ENCODE data around the gene EIF4G3.
"Not testable (repeated sequence)": the region's sequence is repeated elsewhere in the genome, so short reads cannot be mapped to it uniquely, and the experiment has no call there.

EIF4G3 gene

DNA sequence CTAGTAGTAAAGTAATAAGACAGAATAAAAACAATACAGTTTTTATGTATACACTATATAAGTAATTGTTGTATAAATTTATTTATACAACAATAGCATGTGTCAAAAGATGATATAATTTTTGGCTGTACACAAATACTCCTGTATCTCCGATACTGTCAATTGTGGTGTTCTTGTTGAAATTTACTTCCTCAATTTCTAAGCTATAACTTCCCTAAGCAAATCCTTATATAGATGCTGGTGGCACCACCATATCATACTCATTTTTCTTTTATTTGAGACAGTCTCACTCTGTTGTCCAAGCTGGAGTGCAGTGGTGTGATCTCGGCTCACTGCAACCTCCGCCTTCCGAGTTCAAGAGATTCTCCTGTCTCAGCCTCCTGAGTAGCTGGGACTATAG lies 248.6 kb downstream of the EIF4G3 start:
- TF ChIP-seq, protein P1, sequence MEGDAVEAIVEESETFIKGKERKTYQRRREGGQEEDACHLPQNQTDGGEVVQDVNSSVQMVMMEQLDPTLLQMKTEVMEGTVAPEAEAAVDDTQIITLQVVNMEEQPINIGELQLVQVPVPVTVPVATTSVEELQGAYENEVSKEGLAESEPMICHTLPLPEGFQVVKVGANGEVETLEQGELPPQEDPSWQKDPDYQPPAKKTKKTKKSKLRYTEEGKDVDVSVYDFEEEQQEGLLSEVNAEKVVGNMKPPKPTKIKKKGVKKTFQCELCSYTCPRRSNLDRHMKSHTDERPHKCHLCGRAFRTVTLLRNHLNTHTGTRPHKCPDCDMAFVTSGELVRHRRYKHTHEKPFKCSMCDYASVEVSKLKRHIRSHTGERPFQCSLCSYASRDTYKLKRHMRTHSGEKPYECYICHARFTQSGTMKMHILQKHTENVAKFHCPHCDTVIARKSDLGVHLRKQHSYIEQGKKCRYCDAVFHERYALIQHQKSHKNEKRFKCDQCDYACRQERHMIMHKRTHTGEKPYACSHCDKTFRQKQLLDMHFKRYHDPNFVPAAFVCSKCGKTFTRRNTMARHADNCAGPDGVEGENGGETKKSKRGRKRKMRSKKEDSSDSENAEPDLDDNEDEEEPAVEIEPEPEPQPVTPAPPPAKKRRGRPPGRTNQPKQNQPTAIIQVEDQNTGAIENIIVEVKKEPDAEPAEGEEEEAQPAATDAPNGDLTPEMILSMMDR (IDR thresholded peaks at IDR 0.05; ENCODE audit: low read length), result no peak
- no peak for TF ChIP-seq EZH2 (IDR thresholded peaks at IDR 0.05; ENCODE audit: borderline replicate concordance, low read length)
- Histone ChIP-seq H3K27ac (ENCODE audit: low read depth, low read length, poor library complexity, severe bottlenecking) (no peak overlapping the region), H3K4me1 (ENCODE audit: insufficient read depth, low read length, severe bottlenecking) (no peaks in the 10 kb centered on the region), H3F3A (ENCODE audit: insufficient read depth, low read length) (no peaks in the 10 kb centered on the region), H4K20me1 (ENCODE audit: insufficient read depth, low read length) (no peaks in the 10 kb centered on the region), H3K9me3 (ENCODE audit: low read length) (no peaks in the 10 kb centered on the region), H3K4me2 (ENCODE audit: low read length) (no peak overlapping the region), H3K4me3 (ENCODE audit: low read depth, low read length, poor library complexity, severe bottlenecking) (no peak overlapping the region), H3K36me3 (ENCODE audit: insufficient read depth, low read length) (peaks cover 12% of the 10 kb centered on the region; the same call in 1 of the 2 replicates), H3K27me3 (ENCODE audit: insufficient read depth, low read length) (no peaks in the 10 kb centered on the region), H3K9ac (ENCODE audit: low read length) (no peak overlapping the region), H3K9me2 (ENCODE audit: low read depth, low read length) (no peaks in the 10 kb centered on the region), H3K79me2 (ENCODE audit: insufficient read depth, low read length) (no peaks in the 10 kb centered on the region), H2AFZ (ENCODE audit: low read length) (no peak overlapping the region)

DNA sequence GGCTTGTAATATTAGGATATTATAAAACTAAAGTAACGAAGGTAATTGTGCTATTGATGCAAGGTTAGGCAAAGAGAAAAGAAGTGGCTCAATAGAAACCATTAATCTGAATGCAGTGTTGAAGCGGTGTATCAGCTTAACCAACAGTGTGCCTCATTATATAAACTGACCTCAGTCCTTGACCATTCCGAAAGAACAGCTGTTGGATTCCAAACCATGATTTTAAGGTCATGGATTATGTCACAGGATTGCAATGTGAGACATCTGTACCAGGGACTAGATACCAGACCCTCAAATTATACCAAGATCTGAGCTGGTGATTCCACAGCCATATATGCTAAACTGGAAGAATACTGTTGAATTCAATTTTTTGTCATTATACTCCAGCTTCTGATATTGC lies 255.4 kb downstream of the EIF4G3 start:
- H3K4me1 ChIP-seq (ENCODE audit: insufficient read depth, low read length, severe bottlenecking), result no peaks in the 10 kb centered on the region
- H3K9ac ChIP-seq (ENCODE audit: low read length), result no peak overlapping the region
- H4K20me1 ChIP-seq (ENCODE audit: insufficient read depth, low read length), result no peaks in the 10 kb centered on the region
- H3K4me3 ChIP-seq (ENCODE audit: low read depth, low read length, poor library complexity, severe bottlenecking), result no peak overlapping the region
- H2AFZ ChIP-seq (ENCODE audit: low read length), result no peak overlapping the region
- H3K27ac ChIP-seq (ENCODE audit: low read depth, low read length, poor library complexity, severe bottlenecking), result no peak overlapping the region
- no peaks in the 10 kb centered on the region for H3K9me2 ChIP-seq (ENCODE audit: low read depth, low read length)
- no peaks in the 10 kb centered on the region for H3F3A ChIP-seq (ENCODE audit: insufficient read depth, low read length)
- H3K4me2 ChIP-seq (ENCODE audit: low read length), result no peak overlapping the region
- TF ChIP-seq, protein P1 (IDR thresholded peaks at IDR 0.05; ENCODE audit: low read length), result no peak
- TF ChIP-seq EZH2 (IDR thresholded peaks at IDR 0.05; ENCODE audit: borderline replicate concordance, low read length), result no peak
- no peaks in the 10 kb centered on the region; the same call in 1 of the 2 replicates for H3K36me3 ChIP-seq (ENCODE audit: insufficient read depth, low read length)
- H3K9me3 ChIP-seq (ENCODE audit: low read length), result no peaks in the 10 kb centered on the region
- no peaks in the 10 kb centered on the region for H3K27me3 ChIP-seq (ENCODE audit: insufficient read depth, low read length)
- no peaks in the 10 kb centered on the region for H3K79me2 ChIP-seq (ENCODE audit: insufficient read depth, low read length)

DNA sequence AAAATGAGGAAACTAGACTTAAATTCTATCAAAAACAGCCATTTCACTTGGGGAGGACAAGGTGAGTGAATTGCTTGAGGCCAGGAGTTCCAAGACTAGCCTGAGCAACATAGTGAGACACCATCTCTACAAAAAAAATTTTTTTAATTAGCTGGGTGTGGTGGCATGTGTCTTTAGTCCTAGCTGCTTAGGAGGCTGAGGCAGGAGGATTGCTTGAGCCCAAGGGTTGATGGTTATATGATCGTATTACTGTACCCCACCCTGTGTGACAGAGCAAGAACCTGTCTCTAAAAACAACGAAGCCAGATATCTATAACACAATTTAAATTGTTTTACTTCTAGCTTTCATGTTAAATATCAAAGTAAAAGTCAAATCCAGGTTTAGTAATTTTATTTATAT lies 263.5 kb downstream of the EIF4G3 start:
- Histone ChIP-seq H4K20me1 (ENCODE audit: insufficient read depth, low read length) (no peaks in the 10 kb centered on the region), H3K4me3 (ENCODE audit: low read depth, low read length, poor library complexity, severe bottlenecking) (no peak overlapping the region), H3K27me3 (ENCODE audit: insufficient read depth, low read length) (no peaks in the 10 kb centered on the region), H3K9me2 (ENCODE audit: low read depth, low read length) (no peaks in the 10 kb centered on the region), H3F3A (ENCODE audit: insufficient read depth, low read length) (no peaks in the 10 kb centered on the region), H3K4me2 (ENCODE audit: low read length) (no peak overlapping the region), H3K36me3 (ENCODE audit: insufficient read depth, low read length) (peaks cover 16% of the 10 kb centered on the region), H3K4me1 (ENCODE audit: insufficient read depth, low read length, severe bottlenecking) (no peaks in the 10 kb centered on the region), H3K79me2 (ENCODE audit: insufficient read depth, low read length) (no peaks in the 10 kb centered on the region), H3K9me3 (ENCODE audit: low read length) (no peaks in the 10 kb centered on the region), H3K27ac (ENCODE audit: low read depth, low read length, poor library complexity, severe bottlenecking) (no peak overlapping the region), H3K9ac (ENCODE audit: low read length) (no peak overlapping the region), H2AFZ (ENCODE audit: low read length) (no peak overlapping the region)
- TF ChIP-seq, protein P1 (IDR thresholded peaks at IDR 0.05; ENCODE audit: low read length), result no peak
- no peak for TF ChIP-seq EZH2 (IDR thresholded peaks at IDR 0.05; ENCODE audit: borderline replicate concordance, low read length)

DNA sequence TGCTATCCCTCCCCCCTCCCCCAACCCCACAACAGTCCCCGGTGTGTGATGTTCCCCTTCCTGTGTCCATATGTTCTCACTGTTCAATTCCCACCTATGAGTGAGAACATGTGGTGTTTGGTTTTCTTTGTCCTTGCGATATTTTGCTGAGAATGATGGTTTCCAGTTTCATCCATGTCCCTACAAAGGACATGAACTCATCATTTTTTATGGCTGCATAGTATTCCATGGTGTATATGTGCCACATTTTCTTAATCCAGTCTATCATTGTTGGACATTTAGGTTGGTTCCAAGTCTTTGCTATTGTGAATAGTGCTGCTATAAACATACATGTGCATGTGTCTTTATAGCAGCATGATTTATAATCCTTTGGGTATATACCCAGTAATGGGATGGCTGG lies 269.2 kb downstream of the EIF4G3 start:
- not testable (repeated sequence) for H3K79me2 ChIP-seq (ENCODE audit: insufficient read depth, low read length); H3F3A ChIP-seq (ENCODE audit: insufficient read depth, low read length); H3K4me2 ChIP-seq (ENCODE audit: low read length); H4K20me1 ChIP-seq (ENCODE audit: insufficient read depth, low read length); H2AFZ ChIP-seq (ENCODE audit: low read length); H3K9ac ChIP-seq (ENCODE audit: low read length); H3K9me2 ChIP-seq (ENCODE audit: low read depth, low read length); H3K27me3 ChIP-seq (ENCODE audit: insufficient read depth, low read length); H3K27ac ChIP-seq (ENCODE audit: low read depth, low read length, poor library complexity, severe bottlenecking); H3K4me3 ChIP-seq (ENCODE audit: low read depth, low read length, poor library complexity, severe bottlenecking); H3K9me3 ChIP-seq (ENCODE audit: low read length); H3K4me1 ChIP-seq (ENCODE audit: insufficient read depth, low read length, severe bottlenecking)
- peaks cover 21% of the 10 kb centered on the region for H3K36me3 ChIP-seq (ENCODE audit: insufficient read depth, low read length)

Data from OCI-LY1 (cell line).